Renal cortical epithelial cell (primary cell): Measurements from ENCODE around the gene OR9K2. TPM values are rescaled to one million over a fixed set of nuclear protein-coding genes. Genes with fewer than 3 reads are reported as not detected.
A peak's percentile ranks its signal among the peaks of the same experiment; 100 is the strongest.
"Not testable (repeated sequence)": the region's sequence is repeated elsewhere in the genome, so short reads cannot be mapped to it uniquely, and the experiment has no call there.

Source experiments
- DNase-seq: peaks from one replicate; pipeline ENCODE4 v3.0.0-alpha.2; 2011; ENCODE audit warnings: low read depth
- total RNA-seq: library from RNA; depleted of rRNA; stranded (reverse); fragments of >200 nt; gene quantifications from 2 replicates; pipeline ENCODE4 v1.2.3, GENCODE V29; 2014

OR9K2 gene, protein sequence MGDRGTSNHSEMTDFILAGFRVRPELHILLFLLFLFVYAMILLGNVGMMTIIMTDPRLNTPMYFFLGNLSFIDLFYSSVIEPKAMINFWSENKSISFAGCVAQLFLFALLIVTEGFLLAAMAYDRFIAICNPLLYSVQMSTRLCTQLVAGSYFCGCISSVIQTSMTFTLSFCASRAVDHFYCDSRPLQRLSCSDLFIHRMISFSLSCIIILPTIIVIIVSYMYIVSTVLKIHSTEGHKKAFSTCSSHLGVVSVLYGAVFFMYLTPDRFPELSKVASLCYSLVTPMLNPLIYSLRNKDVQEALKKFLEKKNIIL
- not detected in 2 replicates for total RNA-seq

DNA sequence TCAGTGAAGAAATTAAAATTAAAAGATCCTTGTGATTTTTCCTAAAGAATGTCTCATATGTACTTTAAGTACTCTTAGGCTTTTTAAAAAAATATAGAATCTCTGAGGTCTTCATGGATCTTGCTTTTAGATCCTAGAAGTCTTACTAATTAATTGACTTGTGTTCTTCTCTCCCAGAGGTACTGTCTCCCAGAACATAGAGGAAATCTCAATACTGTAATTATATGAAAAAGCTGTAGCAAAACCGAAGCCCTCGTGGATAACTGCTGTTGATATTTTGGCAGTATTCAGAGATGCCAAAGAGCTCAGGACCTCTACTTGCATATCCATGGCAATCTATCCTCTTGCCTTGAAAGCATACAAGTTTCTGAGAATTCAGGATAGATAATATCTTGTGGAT is at the start of gene OR9K2:
Gene OR9K2 (plus strand): TSS at position 301 of the 400 bp plus-strand sequence. CDS start 3,429 bp downstream, outside the sequence.
- no peak for DNase-seq

DNA sequence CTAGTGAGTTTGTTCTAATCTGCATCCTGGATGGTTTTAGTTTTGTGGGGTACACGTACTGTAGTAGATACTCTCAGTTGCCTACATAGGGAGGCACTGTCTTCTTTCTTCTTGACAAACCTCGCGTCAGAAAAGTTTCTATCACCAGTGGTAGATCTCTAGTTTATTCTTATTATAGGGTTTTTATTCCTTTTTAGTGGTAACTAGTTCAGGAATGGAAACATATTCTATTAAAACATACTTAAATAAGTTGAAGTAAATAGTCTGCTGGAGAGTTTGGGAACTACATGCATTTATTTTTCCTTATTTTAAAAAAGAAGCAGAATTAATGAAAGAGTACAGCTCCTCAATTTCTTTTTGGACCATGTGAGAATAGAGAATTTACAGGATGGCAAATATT is 33.6 kb upstream of the OR9K2 start:
- DNase-seq, result no peak

DNA sequence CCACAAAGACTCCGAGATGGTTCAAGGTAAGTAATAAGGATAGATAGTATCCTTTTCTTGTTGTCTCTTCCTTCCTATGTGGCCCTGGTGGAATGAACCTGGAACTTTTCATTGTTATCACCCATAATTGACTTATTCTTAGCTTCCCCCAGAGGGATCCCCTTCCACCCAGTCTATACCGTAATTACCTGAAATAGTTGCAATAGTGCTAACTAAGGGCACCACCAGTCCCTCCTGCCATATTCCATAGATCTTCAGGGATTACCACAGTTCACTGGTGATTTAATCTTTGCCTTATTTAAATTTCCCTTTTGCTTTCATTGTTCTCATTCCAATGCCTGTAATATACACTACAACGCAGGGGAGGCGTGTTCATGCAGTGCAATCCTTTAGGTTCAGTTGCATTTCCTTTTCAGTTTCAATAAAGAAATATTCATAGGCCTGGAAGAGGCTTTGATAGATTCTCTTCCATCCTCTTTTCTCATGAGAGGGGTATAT is 13.8 kb upstream of the OR9K2 start:
- DNase-seq, result no peak

DNA sequence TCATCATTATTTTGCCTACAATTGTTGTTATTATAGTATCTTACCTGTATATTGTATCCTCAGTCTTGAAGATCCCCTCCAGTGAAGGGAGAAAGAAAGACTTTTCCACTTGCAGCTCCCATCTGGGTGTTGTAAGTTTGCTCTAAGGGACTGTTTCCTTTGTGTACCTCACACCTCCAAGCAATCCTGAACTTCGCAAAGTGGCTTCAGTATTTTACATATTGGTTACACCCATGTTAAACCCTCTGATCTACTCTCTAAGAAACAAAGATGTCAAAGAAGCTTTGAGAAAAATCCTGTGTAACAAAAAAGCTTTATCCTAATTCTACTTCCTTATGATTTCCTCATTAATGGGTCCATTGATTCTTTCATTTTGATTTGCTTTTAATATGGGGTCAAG is 10.1 kb upstream of the OR9K2 start:
- DNase-seq, result no peak

DNA sequence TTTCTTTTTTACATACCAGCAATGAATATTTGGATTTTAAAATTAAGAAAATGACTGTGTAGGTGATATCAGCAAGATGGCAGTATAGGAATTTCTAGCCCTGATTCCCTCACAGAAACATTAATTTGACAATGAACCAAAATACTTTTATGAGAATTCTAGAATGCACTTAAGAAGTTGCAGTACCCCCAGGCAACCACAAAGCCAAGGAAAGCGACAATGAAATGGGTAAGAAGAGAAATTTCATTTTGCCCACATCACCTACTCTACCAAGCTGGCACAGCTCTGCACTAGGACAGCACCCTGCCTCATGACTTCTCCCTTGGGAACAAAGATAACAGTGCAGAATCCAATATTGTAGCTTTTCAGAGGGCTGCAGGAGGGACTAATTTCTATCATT is 6.6 kb downstream of the OR9K2 start:
- no peak for DNase-seq

DNA sequence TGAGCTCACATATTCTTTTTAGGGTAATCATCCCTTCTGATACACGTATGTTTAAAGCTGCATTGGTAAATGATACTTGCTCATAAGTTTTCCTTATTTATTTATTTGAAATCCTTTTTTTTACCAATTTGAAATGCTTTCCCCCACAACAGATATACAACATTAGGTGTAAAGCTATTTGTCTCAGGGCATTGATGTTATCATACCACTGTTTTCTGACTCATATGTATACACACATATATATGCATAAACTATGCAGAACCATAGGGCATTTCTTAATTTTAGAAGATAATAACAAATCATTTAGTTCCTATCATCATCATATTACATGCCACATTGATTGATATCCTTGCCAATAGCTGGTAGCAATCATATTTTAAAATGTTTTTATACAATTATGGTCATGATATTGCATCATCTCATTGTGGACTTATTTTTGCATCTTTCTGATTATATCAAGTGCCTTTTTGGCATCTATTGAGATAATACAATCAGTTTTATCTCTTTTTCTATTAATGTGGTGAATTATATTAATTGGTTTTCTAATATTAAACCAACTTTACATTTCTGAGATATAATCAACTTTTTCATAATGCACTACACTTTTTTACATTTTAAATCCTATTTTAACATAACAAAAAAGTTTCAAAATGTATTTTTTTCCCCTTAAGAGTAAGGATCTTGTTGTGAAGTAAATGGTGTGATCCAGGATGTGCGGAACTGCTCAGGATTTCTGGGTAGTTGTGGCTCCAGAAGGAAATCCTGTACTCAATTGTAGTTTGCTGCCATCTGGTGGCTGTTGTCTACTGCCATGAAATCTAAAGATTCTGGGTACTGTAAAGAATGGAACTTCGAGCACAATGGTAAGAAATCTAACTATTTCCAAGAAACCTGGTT is 16.7 kb downstream of the OR9K2 start:
- DNase-seq, result peak; percentile 40

DNA sequence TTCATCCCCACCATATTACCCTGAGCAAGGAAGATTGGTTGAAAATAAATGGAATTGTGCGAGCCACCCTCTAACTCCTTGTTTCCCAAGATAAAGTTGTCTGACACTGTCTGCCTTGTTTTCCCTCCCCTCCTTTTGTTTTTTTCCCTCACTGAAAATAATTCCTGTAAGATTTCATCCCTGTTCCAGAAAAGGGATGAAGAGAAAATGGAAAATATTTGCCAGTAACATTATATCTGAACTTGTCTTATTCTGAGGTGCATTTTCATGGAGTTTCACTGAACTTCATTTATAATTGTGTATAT is 17.3 kb downstream of the OR9K2 start:
- DNase-seq, result no peak

DNA sequence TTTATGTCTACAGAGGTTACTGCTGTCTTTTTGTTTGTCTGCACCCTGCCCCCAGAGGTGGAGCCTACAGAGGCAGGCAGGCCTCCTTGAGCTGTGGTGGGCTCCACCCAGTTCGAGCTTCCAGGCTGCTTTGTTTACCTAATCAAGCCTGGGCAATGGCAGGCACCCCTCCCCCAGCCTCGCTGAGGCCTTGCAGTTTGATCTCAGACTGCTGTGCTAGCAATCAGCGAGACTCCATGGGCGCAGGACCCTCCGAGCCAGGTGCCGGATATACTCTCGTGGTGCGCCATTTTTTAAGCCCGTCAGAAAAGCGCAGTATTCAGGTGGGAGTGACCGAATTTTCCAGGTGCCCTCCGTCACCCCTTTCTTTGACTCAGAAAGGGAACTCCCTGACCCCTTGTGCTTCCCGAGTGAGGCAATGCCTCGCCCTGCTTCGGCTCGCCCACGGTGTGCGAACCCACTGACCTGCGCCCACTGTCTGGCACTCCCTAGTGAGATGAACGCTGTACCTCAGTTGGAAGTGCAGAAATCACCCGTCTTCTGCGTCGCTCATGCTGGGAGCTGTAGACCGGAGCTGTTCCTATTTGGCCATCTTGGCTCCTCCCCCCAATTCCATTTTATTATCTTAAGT is 40.9 kb downstream of the OR9K2 start:
- DNase-seq, result not testable (repeated sequence)

DNA sequence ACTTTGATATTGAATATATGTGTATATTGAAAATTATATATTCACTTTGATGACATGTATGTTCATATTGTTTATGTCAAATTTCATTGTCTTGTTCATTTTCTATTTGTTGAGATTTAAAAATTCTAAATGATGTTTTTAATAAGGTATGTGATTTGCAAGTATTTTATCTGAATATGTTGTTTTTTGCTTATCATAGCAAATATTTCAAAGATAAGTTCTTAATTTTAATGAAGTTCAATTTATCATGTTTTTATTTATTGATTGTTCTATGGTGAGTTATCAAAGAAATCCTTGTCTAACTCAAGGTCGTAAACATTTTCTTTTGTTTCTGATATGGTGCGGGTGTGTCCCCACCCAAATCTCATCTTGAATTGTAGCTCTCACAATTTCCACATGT is 45.2 kb downstream of the OR9K2 start:
- DNase-seq, result no peak

DNA sequence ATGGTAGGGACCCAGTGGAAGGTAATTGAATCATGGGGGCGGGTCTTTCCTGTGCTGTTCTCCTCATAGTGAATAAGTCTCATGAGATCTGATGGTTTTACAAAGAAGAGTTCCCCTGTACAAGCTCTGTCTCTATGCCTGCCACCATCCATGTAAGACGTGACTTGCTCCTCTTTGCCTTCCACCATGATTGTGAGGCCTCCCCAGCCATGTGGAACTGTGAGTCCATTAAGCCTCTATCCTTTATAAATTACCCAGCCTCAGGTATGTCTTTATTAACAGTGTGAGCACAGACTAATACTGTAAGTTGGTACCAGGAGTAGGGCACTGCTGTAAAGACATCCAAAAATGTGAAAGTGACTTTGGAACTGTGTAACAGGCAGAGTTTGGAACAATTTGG is 45.6 kb downstream of the OR9K2 start:
- not testable (repeated sequence) for DNase-seq

DNA sequence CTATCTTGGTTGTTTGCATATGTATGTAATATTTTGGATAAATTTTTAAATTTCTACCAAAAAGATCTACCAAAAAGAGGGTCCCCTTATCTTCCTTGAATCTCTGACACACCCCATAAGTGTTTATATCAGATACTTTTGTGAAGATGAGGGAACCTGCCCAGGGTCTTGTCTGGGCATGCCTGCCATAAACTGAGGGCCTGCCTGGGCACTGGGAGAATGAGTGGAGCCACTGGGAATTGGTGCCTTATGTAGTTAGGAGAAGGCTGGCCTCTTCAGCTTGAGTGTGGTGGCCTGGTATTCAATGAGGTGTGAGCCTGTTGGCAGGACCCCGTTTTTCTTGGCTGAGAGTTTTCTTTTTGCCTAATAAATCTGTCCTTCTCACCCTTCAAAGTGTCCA is 46.5 kb downstream of the OR9K2 start:
- no peak for DNase-seq

DNA sequence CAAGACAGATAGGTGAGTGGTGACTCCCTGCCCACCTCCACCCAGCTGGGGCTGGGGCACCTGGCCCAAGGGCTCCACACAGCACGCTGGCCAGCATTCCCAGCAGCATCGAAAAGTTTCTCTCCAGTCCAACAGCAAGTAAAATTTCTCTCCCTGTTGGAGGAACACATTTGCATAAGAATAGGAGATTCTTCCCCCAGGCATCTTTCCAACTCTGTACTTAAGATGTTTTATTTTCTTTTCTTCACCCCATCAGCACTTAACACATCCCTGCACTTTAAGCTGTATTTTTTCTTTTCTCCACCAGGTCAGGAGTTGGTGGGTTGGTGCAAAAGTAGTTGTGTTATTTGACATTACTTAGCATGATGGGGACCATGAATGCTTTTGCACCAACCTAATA is 47.2 kb downstream of the OR9K2 start:
- no peak for DNase-seq

Other genes with a start within 250 kb of the OR9K2 start
- gene TESPA1, start 141.6 kb upstream of the OR9K2 start, total RNA-seq, result not detected in 2 replicates
- gene NEUROD4, start 106.4 kb upstream of the OR9K2 start, total RNA-seq, result not detected in 2 replicates
- gene OR10A7, start 94.6 kb downstream of the OR9K2 start, total RNA-seq, result not detected in 2 replicates
- not detected in 2 replicates for gene OR6C74, start 118.2 kb downstream of the OR9K2 start, total RNA-seq
- gene OR6C6, start 170.2 kb downstream of the OR9K2 start, total RNA-seq, result not detected in 2 replicates
- gene OR6C1, start 187.9 kb downstream of the OR9K2 start, total RNA-seq, result not detected in 2 replicates
- gene OR6C3, start 204.3 kb downstream of the OR9K2 start, total RNA-seq, result not detected in 2 replicates
- gene OR6C75, start 236.6 kb downstream of the OR9K2 start, total RNA-seq, result not detected in 2 replicates